Liver (tissue), 3 donors: ENCODE results near the gene MYRF.

Source experiments
- HNF4G ChIP-seq: IDR thresholded peaks from 2 replicates; pipeline ENCODE4 v1.6.1; 2016; ENCODE audit warnings: antibody characterized with exemption
- SP1 ChIP-seq: IDR thresholded peaks from 2 replicates; pipeline ENCODE4 v1.6.1; 2018; ENCODE audit warnings: antibody characterized with exemption, mild to moderate bottlenecking
- TAF1 ChIP-seq: conservative IDR thresholded peaks from 2 replicates; pipeline ENCODE4 v1.6.1; 2016; ENCODE audit warnings: antibody characterized with exemption, mild to moderate bottlenecking
- YY1 ChIP-seq: IDR thresholded peaks from 2 replicates; pipeline ENCODE4 v1.6.1; 2016; ENCODE audit warnings: antibody characterized with exemption, mild to moderate bottlenecking
- TF ChIP-seq, protein P1 (sequence below): fragments of 150-350 bp; IDR thresholded peaks from 2 replicates; pipeline ENCODE4 v1.5.1; 2017; ENCODE audit warnings: improper control_type of control experiment, low read depth, low read length; ENCODE audit not compliant: missing input control
- TF ChIP-seq, protein P2 (sequence below): IDR thresholded peaks from 2 replicates; pipeline ENCODE4 v1.6.1; 2016; ENCODE audit warnings: antibody characterized with exemption
- TF ChIP-seq, protein P3 (sequence below): IDR thresholded peaks from 2 replicates; pipeline ENCODE4 v1.6.1; 2016; ENCODE audit warnings: antibody characterized with exemption
- donor health status: healthy.
- donor health status: healthy.

DNA sequence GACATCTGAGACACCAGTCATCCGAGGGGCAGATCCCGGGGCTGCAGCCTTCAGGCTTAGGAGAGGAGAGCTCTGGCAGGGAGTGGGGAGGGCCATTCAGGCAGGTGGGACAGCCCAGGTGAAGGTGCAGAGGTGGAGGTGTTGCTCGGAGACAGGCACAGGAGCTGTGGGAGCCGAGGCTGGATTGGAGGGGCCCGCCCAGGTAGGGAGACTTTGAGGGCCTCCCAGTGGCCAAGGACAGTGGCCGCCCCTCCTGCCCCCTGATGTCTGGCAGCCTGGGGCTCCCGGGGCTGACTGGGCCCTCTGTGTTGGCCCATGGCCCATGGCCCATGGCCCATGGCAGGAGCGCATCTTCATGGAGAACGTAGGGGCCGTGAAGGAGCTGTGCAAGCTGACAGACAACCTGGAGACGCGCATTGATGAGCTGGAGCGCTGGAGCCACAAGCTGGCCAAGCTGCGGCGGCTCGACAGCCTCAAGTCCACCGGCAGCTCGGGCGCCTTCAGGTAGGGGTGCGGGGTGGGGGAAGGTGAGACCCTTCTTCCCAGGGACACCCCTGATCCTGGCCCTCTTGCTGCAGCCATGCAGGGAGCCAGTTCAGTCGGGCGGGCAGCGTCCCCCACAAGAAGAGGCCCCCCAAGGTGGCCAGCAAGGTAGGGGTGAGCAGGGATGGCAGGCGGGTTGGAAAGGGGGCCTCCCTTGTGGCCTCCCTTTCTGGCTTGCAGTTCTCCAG, 26.6 kb downstream of the MYRF start:
- TF ChIP-seq, protein P1, sequence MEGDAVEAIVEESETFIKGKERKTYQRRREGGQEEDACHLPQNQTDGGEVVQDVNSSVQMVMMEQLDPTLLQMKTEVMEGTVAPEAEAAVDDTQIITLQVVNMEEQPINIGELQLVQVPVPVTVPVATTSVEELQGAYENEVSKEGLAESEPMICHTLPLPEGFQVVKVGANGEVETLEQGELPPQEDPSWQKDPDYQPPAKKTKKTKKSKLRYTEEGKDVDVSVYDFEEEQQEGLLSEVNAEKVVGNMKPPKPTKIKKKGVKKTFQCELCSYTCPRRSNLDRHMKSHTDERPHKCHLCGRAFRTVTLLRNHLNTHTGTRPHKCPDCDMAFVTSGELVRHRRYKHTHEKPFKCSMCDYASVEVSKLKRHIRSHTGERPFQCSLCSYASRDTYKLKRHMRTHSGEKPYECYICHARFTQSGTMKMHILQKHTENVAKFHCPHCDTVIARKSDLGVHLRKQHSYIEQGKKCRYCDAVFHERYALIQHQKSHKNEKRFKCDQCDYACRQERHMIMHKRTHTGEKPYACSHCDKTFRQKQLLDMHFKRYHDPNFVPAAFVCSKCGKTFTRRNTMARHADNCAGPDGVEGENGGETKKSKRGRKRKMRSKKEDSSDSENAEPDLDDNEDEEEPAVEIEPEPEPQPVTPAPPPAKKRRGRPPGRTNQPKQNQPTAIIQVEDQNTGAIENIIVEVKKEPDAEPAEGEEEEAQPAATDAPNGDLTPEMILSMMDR, result no peak
- TF ChIP-seq TAF1, result no peak
- TF ChIP-seq HNF4G, result no peak
- TF ChIP-seq SP1, result no peak
- no peak for TF ChIP-seq YY1
- TF ChIP-seq, protein P2, sequence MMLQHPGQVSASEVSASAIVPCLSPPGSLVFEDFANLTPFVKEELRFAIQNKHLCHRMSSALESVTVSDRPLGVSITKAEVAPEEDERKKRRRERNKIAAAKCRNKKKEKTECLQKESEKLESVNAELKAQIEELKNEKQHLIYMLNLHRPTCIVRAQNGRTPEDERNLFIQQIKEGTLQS, result no peak
- TF ChIP-seq, protein P3, sequence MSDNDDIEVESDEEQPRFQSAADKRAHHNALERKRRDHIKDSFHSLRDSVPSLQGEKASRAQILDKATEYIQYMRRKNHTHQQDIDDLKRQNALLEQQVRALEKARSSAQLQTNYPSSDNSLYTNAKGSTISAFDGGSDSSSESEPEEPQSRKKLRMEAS, result no peak
